Iris pigment epithelial cell (primary cell): ENCODE results near the gene CACNA2D1.
A peak's percentile ranks its signal among the peaks of the same experiment; 100 is the strongest.

Experiments used
- DNase-seq: peaks from one replicate; pipeline ENCODE4 v3.0.0-alpha.2; 2011; ENCODE audit warnings: low read depth

Gene CACNA2D1

DNA sequence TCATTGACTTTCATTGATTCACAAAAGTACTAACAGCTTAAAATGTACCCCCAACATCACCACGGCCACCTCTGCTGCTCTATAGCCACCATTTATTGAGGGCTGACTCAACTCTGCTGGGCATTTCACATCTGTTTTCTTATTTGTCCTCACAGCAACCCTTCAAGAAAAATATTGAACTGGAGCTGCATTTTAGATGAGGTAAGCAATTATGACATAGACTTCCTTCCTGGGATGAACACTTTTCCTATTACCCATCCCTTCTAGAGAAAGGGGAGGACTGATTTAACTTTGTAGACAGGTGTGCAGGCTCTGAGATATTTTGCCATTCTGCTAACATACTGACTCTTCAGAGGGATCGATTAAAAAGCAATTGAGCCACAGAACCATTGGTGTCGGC is 217.4 kb downstream of the CACNA2D1 start:
- DNase-seq: no peak

DNA sequence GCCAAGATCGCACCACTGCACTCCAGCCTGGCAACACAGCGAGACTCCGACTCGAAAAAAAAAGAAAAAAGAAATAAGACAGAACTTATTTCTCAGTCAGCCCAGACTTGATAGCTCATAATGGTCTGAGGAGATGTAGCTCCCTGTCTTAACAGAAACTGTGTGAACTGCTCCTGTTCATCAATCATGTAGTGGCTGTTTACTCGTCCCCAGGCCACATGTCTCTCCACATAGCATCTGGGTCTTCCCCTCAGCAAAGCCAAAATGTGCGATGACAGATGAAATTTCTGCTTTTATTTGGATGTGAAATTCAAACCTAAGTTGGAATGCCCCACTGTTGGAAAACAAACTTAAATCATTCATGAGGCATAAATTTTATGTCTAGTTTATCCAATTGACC is 219.0 kb downstream of the CACNA2D1 start:
- no peak for DNase-seq

DNA sequence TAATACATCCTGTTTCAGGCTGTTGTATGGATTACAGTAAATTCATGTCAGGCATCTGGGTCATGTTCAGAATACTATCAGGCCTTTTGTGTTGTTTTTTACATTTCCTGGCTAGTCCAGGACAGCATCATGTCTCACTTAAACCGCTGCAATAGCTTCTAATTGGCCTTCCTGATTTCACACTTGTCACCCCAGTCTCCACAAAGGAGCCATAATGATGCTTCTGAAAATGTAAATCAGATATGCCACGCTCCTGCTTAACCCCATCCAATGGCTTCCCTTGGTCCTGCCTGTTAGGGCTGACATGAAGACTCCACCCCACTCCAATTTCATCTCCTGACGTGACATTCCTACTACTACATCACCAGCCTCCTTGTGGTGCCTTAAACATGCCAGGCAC is 220.0 kb downstream of the CACNA2D1 start:
- no peak for DNase-seq

DNA sequence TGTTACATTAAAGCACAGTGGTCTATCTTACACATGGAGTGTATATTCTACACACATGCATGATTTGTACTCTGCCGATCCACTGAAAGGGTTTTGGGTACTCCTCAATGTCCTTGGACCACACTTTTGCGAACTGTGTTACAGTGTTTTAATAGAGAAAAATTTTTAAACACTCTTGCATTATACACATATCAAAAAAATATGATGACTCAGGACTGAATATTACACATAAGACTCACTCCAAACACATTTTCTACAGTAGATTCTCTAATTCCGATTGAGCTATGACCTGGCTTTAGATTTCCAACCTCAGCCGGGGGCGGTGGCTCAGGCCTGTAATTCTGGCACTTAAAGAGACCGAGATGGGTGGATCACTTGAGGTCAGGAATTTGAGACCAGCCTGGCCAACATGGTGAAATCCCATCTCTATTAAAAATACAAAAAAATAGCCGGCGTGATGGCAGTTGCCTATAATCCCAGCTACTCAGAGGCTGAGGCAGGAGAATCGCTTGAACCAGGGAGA is 222.4 kb downstream of the CACNA2D1 start:
- DNase-seq: peak; percentile 47

DNA sequence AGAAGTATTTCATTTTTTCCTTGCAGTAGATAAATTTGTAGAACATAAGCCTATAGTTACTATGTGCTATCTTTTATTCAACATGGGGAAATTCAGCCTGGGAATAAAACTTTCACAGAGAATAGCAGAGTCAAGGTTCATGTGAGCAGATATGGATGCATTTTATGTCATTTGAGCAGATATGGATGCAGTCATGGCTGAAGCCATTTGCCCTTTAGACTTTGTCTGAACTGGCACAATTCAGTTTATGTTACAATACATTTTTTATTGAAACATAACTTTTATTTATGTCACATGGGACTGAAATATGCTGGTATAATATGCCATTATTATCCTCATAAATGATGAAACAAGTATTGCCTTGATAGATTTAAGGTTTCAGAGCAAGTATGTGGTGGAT is 231.1 kb downstream of the CACNA2D1 start:
- DNase-seq: no peak

DNA sequence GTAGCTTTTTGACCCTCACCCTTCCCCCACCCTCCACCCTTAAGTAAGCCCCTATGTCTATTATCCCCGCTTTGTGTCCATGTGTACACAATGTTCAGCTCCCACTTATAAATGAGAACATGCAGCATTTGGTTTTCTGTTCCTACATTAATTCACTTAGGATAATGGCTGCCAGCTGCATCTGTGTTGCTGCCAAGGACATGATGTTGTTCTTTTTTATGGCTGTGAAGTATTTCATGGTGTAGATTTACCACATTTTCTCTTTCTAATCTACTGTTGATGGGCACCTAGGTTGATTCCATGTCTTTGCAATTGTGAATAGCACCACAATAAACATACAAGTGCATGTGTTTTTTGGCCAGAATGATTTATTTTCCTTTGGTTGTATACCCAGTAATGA is 232.2 kb downstream of the CACNA2D1 start:
- no peak for DNase-seq

DNA sequence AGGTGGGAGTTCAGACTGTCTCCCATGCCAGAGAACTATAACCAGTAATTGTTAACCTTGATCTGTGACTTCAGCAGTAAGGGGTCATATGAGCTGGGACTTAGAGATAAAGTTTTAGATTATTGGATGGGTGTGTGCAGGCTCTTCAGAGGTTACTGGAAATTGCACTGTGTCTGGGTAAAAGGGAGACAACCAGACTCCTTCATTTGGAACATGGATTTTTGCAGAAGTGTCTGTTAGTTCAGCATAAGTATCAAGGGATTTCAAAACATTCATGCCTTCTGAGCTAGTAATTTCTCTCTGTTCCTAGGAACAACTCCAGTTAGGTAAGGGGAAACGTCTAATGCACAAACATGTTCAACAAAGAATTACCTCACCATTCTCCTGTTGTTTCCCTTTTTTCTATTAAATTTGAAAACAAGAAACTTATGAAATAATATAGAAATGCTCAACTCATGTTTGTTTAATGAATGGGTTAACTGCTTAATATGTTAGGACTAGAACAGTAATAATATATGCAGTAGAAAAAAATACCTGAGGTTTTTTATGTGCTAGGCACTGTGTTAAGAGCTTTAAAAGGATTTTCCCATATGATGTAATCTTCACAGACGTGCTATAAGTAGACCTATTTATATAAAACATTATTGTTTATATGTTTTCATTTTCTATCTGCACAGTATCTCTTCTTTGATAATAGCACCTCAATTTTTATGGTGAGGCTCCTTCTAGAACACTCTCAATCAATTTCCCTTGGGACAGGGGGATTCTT is 233.0 kb downstream of the CACNA2D1 start:
- DNase-seq: peak; percentile 75

DNA sequence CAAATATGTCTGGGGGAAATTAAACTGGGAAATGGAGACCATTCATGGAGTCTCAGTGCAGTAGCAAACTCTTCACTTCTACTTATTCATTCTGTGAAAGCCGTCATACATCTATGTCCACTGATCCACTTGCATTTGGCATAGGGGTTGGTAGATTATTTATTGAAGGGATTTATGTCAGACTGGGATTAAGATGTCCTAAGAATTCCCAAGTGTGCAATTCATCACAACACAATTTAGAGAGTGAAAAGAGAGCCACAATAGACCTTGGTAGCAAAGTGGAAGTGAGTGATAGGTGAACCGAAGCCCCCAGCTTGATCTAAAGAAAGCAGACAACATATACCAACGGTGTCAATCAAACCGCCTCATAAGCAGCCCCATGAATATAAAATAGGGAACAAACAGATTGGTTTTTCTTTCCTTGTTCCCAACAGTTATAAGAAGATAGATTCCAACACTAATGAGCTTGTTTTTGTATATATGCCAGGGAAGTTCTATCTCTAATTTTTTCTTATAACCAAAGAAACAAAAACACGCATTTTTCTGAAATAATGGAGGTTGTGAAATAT is 234.3 kb downstream of the CACNA2D1 start:
- DNase-seq: no peak

DNA sequence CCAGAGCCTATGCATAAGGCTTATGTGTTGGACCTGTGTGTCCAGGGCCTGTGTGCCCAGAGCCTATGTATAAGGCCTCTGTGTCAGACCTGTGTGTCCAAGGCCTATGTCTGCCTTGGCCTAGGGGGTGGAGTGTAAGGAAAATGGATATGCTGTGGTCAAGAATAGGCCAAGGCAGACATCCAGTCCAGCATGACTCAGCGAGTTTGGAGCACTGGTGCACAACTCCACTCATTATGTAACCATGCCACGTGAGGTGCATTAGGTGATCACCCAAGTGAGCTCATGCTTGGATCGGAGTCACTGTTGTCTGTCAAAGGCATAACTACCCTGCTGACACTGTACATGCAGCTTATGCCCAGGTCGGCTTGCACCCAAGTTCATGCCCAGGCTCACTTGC is 238.9 kb downstream of the CACNA2D1 start:
- peak; percentile 97 for DNase-seq

DNA sequence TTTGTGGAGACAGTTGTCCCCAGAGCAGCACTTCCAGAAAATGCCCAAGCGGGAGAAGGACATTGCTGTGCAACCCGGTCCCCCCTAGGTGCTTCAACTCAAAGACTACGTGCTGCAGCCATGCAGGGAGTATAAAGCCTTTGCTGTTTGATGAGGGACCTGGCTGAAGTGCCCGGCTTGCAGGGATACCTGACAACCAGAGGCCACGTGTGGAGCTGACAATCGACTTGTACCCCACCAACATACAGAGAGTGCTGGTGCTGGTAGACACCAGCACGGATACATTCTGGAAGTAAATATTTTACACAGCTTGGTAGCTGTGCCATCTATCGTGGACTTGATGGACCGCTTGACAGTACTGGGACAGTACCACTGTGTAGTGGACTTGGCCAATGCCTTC is 240.6 kb downstream of the CACNA2D1 start:
- no peak for DNase-seq

DNA sequence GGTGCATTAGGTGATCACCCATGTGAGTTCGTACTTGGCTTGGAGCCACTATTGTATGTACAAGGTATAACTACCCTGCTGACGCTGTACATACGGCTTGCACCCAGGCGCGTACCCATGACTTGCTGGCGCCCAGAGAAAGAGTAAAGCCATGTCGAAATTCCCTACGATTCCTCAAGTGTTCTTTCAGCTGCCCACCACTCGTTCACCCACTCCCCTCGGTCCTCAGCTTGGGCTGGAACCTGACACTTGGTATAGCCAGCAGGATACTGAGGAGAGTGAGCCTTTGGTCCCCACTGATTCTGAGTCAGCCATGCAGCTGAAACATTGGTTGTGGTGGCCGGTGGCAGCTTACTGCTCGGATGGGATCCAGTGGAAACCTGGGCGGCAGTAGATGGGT is 241.5 kb downstream of the CACNA2D1 start:
- DNase-seq: no peak

DNA sequence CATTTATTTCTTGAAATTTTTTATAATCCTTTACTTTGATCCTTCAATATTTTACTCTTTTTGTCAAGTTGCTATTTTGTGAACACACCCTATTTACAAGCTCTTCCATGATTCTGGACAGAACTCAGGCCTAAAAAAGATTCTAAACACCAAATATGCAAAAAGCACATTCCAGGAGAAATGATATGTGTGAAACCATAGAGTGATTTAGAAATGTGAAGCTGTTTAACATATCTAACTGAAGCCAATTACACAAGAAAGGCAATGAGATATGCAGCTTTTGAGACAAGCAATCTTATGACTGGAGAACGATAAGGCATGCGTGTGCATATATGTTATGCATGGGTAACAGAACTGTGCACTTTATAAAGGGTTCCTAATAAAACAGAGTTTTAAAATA is 243.0 kb downstream of the CACNA2D1 start:
- no peak for DNase-seq

DNA sequence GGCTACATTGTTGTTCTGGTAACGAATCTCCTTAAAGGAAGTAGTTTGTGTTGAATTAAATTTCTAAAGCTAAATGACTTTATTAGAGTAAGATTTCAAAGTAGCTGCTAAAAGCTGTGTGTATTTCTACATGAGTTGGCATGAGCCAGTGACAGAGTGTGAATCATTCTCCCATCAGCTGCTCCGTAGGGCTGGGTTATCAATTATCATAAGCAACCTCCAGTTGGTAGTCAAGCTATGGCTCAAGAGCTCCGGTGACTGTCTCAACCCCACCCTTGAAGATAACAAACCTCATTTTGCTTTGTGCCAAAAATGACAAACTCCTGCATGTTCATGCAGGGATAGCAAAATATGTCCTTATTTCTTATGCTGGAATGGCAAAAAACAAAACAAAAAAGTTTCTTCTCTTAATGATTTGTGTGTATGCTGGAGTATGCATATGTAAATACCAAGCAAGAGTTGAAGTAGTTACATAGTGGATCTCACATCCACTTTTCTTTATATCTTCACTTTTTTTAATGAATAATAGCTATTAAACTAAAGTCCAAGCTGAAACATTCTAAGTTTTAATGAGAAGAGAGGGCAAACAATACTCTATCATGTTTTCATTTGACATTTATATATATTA is 249.4 kb downstream of the CACNA2D1 start:
- DNase-seq: peak; percentile 72

DNA sequence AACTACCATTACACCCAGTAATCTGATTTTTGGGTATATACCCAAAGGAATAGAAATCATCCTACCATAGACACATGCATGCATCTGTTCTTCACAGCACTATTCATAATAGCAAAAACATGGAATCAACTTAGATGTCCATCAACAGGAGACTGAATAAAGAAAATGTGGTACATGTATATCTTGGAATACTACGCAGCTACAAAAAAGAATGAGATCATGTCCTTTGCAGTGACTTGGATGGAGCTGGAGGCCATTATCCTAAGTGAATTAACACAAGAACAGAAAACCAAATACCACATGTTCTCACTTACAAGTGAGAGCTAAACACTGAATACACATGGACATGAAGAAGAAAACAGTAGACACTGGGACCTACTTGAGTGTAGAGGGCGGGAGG is 254.9 kb downstream of the CACNA2D1 start:
- no peak for DNase-seq

DNA sequence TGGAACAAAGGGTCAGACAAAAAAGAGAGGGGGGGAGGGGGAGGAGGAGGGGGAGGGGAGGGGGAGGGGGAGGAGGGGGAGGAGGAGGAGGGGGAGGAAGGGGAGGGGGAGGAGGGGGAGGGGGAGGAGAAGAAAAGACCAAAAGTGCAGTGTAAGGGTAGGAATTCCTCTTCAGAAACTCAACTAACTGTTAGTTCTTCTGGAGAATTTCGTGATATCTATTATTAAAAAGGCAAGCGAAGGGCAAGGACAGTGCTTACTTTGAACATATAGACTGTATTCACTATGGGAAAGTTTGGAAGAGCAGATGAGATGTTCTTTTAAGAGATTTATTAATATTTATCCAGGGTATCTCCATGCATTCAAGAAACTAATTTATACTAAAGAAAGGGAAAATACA is 258.1 kb downstream of the CACNA2D1 start:
- no peak for DNase-seq

DNA sequence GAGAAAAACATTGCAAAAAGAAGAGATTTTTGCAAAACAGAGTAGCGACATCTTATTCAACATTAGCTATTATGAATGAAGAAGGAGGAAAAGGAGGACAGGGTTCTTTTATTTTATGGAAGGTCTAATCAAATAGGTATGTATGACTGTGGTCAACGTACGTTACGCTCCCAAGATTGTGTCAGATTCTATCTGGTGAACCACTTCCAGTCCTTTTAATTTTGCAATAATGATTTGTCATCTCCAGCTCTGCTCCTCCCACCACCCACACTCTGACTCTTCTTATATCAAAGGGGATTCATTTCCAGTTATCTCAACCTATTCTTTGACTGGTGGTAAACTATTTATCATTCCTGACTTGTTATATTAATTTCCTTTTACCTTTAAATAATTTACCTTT is 259.9 kb downstream of the CACNA2D1 start:
- DNase-seq: peak; percentile 94

DNA sequence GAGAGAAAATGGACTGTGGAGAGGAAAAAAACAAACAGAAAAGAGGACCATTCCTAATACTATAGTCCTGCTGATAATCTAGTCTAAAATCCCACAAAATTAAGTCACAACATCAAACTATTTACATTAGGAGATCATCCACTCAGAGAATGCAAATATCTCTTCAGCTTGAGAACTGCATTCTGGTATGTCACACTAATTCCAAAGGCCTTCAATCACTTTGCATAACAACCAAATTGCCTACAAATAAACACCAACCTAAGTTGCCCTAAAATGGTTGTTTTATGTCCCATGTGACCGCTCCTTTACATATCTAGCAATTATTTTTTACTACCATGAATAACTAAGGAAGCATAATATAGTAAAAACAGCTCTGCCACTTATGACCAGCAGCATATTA is 264.3 kb downstream of the CACNA2D1 start:
- DNase-seq: peak; percentile 43

DNA sequence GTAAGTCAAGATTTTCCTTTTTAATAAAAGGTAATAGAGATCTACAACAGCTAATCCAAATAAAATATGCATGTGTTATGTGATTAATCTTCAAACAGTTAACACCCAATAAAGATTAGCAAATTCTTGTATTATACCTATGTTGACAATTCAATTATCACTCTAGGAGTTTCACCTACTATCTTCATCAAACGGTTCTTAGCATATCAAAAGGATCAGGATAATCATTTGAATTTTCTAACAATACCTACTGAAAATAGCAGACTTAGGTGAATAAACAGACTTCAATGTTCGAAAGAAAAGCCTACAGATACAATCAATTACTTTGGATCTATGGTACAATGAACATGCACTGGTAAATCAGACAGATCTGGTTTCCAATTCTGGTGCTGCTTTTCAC is 268.3 kb downstream of the CACNA2D1 start:
- DNase-seq: no peak

DNA sequence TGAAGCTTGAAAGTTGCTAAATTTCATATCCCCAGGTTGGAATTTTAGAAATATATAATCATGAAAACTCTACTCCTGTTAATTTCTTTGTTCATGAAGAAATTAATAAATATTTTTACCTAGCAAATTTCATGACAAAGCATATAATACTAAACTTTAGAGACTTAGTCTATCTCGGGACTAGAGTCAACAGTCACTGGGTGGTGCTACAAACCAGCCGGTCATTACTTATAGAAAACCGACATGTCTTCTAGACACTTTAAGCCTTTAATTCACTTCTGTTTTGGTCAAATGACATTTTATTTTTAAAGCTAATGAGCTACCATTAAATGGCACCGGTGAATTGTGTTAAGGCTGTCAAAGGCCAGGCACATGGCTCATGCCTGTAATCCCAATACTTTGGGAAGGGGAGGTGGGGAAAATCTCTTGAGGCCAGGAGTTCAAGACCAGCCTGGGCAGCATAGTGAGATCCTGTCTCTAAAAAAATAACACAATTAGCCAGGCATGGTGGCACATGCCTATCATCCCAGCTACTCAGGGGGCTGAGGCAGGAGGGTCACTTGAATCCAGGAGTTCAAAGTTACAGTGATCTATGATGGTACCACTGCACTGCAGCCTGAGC is 270.1 kb downstream of the CACNA2D1 start:
- no peak for DNase-seq

DNA sequence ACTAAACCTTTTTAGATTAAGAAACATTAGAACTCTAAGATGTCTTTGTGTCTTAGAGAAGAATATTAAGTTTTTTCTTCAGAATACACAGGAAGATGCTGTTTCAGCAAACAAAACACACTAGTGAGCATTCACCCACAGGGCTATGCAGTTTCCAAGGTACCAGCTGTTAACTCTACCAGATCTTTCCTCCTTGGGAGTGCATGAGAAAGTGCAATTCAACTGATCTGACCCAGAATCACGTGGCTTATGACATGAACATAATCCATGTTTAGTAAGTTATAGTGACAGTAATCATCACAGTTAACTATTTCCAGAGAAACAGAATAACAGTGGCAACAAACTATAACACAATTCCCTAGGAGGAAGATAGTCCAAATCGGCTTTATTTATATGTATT is 270.7 kb downstream of the CACNA2D1 start:
- no peak for DNase-seq

DNA sequence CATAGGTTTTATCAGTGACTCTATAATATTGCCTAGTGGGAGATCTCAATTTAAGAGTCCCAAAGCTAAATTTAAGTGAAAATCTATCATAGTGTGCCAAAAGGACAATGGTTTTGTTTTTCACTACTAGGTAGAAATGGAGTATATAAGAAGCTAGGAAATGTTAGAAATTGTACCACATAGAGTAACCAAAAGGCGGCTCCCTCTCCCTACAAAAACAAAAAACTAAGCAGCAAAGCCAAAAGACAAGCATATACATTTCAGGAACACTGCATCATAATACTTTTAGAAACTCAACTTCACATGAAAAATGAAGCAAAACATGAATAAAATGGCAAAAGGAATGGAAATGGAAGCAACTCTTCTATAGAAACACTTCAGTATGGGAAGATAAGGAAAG is 271.6 kb downstream of the CACNA2D1 start:
- no peak for DNase-seq

DNA sequence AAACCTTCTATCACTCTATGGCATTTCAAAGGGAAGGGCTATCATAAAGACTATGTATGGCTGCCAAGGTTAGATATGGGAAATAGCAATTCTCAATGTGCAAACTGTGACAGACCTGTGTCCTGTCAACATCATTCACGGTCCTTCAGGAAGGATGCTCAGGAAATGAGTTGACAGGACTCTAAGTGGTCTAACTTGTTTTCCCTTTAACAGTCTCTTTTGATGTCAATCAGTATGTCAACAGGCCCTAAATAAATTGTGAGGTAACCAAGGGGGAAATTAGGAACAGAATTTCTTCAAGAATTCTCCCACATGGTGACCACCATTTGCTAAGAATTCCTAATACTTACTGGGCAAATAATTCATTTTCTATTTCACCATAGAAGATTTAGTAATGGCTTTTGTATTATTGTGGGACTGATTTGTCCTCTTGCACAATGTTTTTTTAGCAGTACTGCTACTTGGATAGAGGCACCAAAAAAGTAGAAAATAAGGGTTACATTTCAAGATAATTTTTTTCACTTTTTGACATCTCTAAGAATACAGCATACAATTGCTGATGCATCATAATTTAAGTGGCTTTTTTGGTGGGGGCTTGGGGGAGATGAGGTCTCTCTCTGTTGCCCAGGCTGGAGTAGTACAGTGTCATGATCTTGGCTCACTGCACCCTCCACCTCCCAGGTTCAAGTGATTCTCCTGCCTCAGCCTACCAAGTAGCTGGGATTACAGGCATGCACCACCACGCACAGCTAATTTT is 275.8 kb downstream of the CACNA2D1 start:
- DNase-seq: no peak
